K562 (cell line): Measurements from ENCODE around the gene PRKACA.
"Not testable (repeated sequence)": the region's sequence is repeated elsewhere in the genome, so short reads cannot be mapped to it uniquely, and the experiment has no call there.

ENCODE experiments used
- BRCA1 ChIP-seq, 2 experiments: fragments of 450-650 bp in 1 of 2; sonication (generic) in 1 of 2; formaldehyde crosslinking in 1 of 2; IDR thresholded peaks; 2 replicates each; pipeline versions ENCODE4 v1.5.0 to v1.6.1; 2017 to 2020; ENCODE audit warnings: mild to moderate bottlenecking in 1 of 2, missing genetic modification reagents in 1 of 2
- BRF1 ChIP-seq: IDR thresholded peaks from 3 replicates; pipeline ENCODE4 v1.6.1; 2011; ENCODE audit warnings: borderline replicate concordance, mild to moderate bottlenecking; ENCODE audit not compliant: insufficient read length; ENCODE audit errors: extremely low read depth
- CREB1 ChIP-seq, 2 experiments: sonication (generic) in 1 of 2; formaldehyde crosslinking in 1 of 2; IDR thresholded peaks; 2 replicates each; pipeline versions ENCODE4 v1.6.1 to v1.8.0; 2012 to 2022; ENCODE audit warnings: inconsistent platforms in 1 of 2, mild to moderate bottlenecking in 1 of 2, missing genetic modification reagents in 1 of 2, moderate library complexity in 1 of 2
- EP300 ChIP-seq: IDR thresholded peaks from 2 replicates; pipeline ENCODE4 v1.6.1; 2012; ENCODE audit warnings: low read length, improper control_type of control experiment
- EZH2 ChIP-seq: IDR thresholded peaks from 2 replicates; pipeline ENCODE4 v1.6.1; 2012; ENCODE audit warnings: low read depth, mild to moderate bottlenecking, inconsistent platforms, low read length, borderline replicate concordance
- FOXA3 ChIP-seq, 2 experiments: fragments of 450-650 bp in 1 of 2; sonication (generic) in 1 of 2; formaldehyde crosslinking; IDR thresholded peaks in 1 of 2; conservative IDR thresholded peaks in 1 of 2; 2 replicates each; pipeline versions ENCODE4 v1.4.0 to v1.8.0; 2020 to 2022; ENCODE audit warnings: mild to moderate bottlenecking in 2 of 2, missing genetic modification reagents in 1 of 2
- HNRNPH1 ChIP-seq: fragments of 200-400 bp; formaldehyde crosslinking; optimal IDR thresholded peaks from 2 replicates; pipeline ENCODE3; 2017; ENCODE audit warnings: low read depth, mild to moderate bottlenecking, low read length, moderate library complexity
- KHSRP ChIP-seq: fragments of 450-650 bp; IDR thresholded peaks from 2 replicates; pipeline ENCODE4 v1.6.1; 2017
- NFE2L1 ChIP-seq: fragments of 450-650 bp; IDR thresholded peaks from 2 replicates; pipeline ENCODE4 v1.6.1; 2016; ENCODE audit warnings: missing genetic modification characterization, low read depth, mild to moderate bottlenecking, missing compliant biosample characterization, moderate library complexity, borderline replicate concordance
- POLR2AphosphoS5 ChIP-seq: IDR thresholded peaks from 2 replicates; pipeline ENCODE4 v1.6.1; 2011; ENCODE audit warnings: mild to moderate bottlenecking, low read depth, low read length, moderate library complexity; ENCODE audit not compliant: control insufficient read depth, insufficient read depth
- RAD21 ChIP-seq, 2 experiments: fragments of 250-450 bp in 1 of 2; fragments of 450-650 bp in 1 of 2; sonication (Bioruptor Pico) in 1 of 2; formaldehyde crosslinking in 1 of 2; IDR thresholded peaks in 1 of 2; conservative IDR thresholded peaks in 1 of 2; 2 replicates each; pipeline versions ENCODE4 v1.4.0 to v1.8.0; 2020 to 2022; ENCODE audit warnings: mild to moderate bottlenecking in 2 of 2, moderate library complexity in 1 of 2
- SNRNP70 ChIP-seq: fragments of 200-400 bp; formaldehyde crosslinking; optimal IDR thresholded peaks from 2 replicates; pipeline ENCODE3; 2017; ENCODE audit warnings: low read depth, low read length
- STAT5A ChIP-seq: IDR thresholded peaks from 2 replicates; pipeline ENCODE4 v1.6.1; 2012; ENCODE audit warnings: low read length, inconsistent platforms, borderline replicate concordance

- TF ChIP-seq SNRNP70; HNRNPH1; BRF1; RAD21 (CRISPR knock-in tag; conservative IDR thresholded peaks at IDR 0.05 in 1 of 2, IDR thresholded peaks at IDR 0.05 in 1 of 2); FOXA3 (CRISPR knock-in tag; conservative IDR thresholded peaks at IDR 0.05 in 1 of 2, IDR thresholded peaks at IDR 0.05 in 1 of 2); KHSRP; BRCA1 (IDR thresholded peaks at IDR 0.05); BRCA1 (CRISPR knock-in tag; IDR thresholded peaks at IDR 0.05); EP300; NFE2L1 (tag); EZH2; POLR2AphosphoS5; CREB1 (IDR thresholded peaks at IDR 0.05); CREB1 (CRISPR knock-in tag; IDR thresholded peaks at IDR 0.05); STAT5A: not testable (repeated sequence)
These were observed 66.6 kb downstream of the PRKACA start for GRCh38 chr19:14050961-14051360.
